Mucosa of gallbladder (tissue), 1 donor: ENCODE results near the gene MOK. TPM values are rescaled to one million over a fixed set of nuclear protein-coding genes. Genes with fewer than 3 reads are reported as not detected.
"Not testable (repeated sequence)": the region's sequence is repeated elsewhere in the genome, so short reads cannot be mapped to it uniquely, and the experiment has no call there.

ENCODE experiments used
- DNase-seq: peaks from one replicate; pipeline ENCODE4 v3.0.0-alpha.2; 2020; ENCODE audit warnings: low spot score
- total RNA-seq: library from RNA; stranded (reverse); gene quantifications from one replicate; pipeline ENCODE4 v1.2.1, GENCODE V29; 2021
- donor health status: DM: no; HTN: no; CAD: no.

The MOK gene
- total RNA-seq: 20.5 TPM

GRCh38 chr14:102304611-102305506 lies at the start of gene MOK:
TSS of gene MOK (minus strand) at chr14:102305164. CDS start at chr14:102304968, 196 bp downstream.
- DNase-seq: peak; percentile 97

DNA sequence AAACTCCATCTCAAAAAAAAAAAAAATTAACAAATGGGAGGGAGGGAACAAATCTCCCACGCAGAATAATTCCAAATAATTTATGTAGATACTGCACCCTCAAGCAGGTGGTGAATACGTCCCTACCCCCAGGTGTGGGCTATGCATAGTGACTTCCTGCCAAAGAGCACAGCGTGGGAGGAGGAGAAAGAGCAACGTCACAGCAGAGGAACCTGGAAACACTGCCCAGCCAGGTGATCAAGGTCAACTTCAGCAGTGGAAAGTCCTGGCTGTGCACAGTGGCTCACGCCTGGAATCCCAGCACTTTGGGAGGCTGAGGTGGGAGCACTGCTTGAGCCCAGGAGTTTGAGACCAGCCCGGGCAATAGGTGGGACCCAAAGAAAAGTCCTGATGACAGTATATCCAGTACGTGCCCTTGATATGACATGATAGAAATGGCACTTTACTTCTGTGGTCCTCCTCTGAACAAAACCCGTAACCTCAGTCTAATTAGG lies 48.2 kb upstream of the MOK start:
- no peak for DNase-seq

DNA sequence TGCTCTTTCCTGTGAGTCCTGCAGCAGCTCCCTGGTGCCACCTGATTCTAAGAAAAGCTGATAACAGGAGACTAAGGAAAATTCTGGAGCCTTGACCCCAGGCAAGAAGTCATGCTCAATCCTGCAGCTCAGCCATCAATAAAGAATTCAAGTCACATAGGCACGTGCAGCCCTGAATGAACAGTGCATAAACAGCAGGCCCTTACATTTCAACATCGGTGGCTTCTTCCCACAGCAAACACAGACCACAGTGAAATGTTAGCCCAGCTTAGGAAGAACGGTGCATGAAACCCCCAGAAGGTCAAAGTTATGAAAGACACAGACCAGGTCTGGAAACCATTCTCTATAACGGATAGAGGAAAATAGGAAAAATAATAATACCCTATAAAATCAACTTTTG lies 47.2 kb upstream of the MOK start:
- DNase-seq: no peak

DNA sequence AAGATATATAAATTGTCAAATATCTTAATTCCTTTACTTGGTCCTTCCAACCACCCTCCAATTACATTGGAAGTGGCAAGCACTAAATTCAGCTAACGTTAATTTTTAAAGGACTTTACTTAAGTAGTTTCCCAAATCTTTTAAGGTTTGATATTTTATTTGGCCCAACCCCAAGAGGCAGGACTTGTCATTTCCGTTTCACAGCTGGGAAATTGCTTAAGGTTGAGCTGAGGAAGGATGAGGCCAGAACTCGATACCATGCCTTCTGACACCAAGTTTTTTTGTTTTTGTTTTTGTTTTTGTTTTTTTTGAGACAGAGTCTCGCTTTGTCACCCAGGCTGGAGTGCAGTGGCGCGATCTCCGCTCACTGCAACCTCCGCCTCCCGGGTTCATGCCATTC lies 46.6 kb upstream of the MOK start:
- DNase-seq: not testable (repeated sequence)

GRCh38 chr14:102351023-102351422 lies 46.1 kb upstream of the MOK start:
- peak; percentile 18 for DNase-seq

DNA sequence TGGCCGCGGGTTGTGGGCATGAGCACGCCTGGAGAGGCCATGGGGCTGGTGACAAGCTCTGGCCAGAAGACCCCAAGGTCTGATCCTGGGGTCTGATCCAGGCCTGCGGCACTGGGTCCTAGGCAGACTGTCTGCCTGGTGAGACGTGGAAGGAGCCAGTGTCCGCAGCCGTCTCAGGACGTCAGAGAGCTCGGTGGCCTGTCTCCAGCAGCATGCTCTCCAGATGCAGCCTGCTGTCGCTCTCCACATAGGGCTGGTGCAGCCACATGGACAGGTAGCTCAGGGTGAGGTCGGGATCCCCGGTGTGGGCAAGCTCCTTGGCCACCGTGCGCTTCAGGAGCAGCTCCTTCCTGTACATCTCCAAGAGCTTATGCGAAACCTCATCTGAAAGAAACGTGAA lies 43.4 kb upstream of the MOK start:
- no peak for DNase-seq

GRCh38 chr14:102346645-102347044 lies 41.7 kb upstream of the MOK start:
- no peak for DNase-seq

DNA sequence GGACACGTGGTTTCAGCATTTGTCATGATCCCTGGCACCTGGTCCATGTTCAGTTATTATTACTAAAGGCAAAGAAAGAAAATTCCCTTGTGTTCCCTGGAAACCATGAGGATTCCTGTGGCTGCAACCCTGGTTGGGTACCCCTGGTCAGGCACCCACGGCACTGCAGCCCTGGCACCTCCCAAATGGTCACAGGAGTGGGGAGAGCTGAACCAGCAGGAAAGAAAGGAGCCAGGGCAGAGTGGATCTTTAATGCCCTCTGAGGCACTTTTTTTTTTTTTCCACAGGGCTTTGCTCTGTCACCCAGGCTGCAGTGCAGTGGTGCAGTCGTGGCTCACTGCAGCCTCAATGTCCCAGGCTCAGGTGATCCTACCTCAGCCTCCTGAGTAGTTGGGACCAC lies 40.3 kb upstream of the MOK start:
- no peak for DNase-seq

DNA sequence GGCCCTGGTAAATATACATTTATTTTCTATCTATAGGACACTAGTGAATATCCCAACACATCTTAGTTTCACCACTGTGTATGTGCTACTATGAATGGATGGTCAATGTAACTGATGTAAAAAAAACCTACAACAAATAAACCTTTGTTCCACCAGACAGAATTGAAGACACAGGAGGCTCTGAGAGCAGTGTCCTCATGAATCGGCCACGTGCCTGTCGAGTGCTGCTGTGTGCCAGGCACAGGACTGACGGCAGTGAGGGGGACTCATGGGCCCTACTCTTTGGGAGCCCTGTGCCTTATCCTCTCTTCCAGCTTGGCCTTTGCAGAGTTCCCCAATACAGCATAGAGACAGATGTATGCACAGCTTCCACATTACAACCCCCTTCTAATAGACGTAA lies 39.5 kb upstream of the MOK start:
- no peak for DNase-seq

GRCh38 chr14:102344084-102344483 lies 39.1 kb upstream of the MOK start:
- DNase-seq: no peak

DNA sequence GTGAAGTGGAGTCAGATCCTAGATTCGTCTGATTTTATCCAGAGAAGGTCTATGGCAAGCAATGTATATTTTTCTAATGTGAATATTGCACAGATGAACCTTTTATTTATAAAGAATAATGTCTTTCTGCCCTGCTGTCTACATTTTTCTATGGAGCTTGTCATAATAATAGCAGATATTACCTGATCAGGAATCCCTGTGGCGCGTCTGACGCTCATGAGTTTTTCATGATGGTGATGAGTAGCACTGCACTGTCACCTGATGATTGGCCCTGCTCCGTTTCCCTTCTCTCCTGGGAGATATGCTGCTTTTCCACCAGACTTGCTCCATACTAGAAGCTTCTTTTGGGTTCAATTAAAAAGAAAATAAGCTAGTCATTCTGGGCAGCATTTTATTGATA lies 37.3 kb upstream of the MOK start:
- DNase-seq: no peak

DNA sequence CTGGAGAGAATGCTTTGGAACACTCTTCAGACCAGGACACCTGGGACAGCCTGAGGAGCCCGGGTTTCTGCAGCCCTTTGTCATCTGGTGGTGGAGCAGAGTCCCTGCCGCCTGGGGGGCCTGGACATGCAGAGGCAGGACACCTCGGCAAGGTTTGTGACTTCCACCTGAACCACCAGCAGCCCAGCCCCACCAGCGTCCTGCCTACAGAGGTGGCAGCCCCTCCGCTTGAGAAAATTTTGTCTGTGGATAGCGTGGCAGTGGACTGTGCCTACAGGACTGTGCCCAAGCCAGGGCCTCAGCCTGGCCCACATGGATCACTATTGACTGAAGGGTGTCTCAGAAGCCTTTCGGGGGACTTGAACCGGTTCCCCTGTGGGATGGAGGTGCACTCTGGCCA lies 36.6 kb upstream of the MOK start:
- DNase-seq: no peak

DNA sequence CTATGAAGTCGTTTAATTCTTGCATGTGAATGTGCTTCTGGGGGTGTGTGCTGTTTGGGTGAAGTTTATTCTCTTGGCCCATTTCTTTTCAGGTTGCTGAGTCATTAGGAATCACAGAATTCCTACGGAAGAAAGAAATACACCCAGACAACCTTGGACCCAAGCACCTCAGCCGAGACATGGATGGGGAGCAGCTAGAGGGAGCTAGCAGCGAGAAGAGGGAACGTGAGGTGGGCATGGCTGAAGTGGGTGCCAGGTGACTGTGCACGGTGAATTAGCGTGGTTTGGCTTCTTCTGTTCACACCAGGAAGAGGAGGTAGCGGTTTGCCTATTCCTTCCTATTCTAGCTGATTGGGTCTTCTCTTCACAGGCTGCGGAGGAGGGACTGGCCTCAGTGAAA lies 33.8 kb upstream of the MOK start:
- no peak for DNase-seq

DNA sequence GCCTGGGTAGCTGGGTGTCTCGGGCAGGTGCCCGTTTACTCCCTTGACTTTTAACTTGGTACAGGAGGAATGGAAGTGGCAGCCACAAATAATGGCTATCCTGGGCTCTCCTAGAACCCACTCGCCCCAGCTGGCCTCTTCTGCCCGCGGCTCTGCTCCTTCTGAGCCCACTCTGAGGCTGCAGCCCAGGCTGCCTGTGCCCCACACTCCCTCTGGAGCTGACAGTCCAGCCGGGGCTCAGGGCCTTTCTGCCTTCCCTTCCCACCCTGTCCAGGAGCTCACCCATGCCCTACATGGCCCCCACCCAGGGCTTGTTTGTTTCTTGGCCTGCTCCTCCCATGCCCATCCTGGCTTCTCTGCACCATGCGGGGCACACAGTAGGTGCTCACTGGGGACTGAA lies 30.2 kb upstream of the MOK start:
- DNase-seq: no peak

DNA sequence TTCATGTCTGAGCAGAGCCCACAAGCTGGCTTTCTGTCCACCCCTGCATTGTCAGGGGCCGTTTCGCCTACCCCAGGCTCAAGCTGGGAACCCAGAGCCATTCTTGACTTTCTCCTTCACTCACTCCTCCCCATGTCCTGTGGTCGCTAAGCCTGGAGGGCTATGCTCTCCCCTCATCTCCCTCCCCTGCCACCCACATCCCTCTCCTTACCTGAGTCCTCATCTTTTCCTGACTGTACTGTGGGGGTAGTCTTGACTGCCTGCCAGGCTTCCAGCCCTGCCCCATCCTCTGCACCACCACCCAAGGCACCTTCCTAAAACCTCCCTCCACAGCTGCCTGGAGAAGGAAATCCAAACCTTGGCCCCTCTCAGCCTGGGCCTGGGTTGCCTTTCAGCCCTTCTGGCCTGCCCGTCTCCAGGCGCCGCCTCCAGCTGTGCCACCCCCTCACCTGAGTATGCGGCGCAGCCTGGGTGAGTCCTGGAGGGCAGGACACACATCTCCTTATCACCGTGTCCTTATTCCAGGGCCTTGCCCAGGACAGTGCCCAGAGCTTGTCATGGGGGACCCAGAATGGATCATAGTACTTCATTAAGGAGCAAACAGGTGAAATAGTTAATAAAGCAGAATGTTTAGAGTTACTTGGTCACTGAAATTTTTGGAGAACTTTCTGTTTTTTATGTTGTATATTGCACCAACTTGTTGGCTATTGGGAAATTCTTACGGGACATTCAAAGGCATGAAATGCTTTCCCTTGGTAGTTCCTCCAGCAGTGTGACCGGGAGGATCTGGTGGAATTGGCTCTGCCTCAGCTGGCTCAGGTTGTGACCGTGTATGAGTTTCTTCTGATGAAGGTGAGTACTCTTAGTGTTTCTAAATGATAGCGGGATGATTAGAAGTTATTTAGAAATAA lies 29.1 kb upstream of the MOK start:
- no peak for DNase-seq

GRCh38 chr14:102333390-102333789 lies 28.4 kb upstream of the MOK start:
- DNase-seq: no peak

- no peak for DNase-seq
Observed at GRCh38 chr14:102330806-102331205, 25.8 kb upstream of the MOK start.

- not testable (repeated sequence) for DNase-seq
Observed at GRCh38 chr14:102329381-102329780, 24.4 kb upstream of the MOK start.

DNA sequence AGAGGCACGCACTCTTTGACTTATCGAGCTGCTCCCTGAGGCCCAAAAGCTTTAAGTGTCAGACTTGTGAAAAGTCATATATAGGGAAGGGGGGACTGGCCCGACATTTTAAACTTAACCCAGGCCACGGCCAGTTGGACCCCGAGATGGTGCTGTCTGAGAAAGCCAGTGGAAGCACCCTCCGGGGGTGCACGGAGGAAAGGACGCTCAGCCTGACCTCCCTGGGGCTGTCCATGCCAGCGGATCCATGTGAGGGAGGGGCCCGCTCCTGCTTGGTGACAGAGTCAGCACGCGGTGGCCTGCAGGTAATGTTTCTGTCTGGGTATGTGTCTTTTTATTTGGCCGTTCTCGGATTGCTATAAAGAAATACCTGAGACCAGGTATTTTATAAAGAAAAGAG lies 21.6 kb upstream of the MOK start:
- DNase-seq: no peak

DNA sequence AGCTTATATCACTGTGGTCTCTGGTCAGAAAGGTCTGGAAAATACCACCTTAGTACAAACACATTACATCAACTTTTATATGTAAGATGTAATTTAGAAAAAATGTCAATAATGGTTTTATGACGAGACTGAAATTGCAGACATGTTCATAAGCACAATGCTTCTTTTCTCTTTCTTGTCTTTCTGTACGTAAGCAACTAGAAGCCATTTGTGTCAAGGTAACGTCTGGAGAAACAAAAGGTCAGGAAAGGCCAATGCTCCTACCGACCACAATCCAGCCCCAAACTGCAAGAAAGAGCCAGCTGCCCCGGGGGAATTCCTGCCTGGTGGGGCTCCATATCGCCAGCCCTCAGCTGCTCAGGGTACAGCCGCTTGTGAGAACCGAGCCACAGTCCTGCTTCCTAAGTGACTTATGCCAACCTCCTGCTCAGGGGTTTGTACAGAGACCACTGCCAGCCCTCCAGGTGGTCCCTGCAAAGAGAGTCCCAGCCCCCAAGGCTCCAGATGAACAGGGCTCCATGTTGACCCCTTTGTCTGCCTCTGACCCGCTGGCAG lies 20.9 kb upstream of the MOK start:
- DNase-seq: no peak

DNA sequence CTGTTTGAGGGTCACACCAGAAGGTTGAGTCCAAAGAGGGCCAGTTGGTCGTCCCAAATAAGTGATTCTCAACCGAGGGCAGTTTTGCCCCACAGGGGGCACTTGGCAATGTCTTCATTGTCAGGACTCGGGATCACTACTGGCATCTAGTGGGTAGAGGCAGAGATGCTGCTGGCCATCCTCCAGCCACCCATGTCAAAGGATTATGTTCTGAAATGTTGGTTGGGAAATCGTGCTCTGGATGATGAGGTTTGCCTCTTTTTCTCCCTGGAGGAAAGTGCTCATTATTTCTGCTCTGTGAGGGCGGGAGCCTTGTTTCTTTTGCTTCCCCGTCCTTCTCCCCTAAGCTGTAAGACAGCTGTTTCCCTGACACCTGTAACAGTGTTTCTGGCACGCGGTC lies 18.1 kb upstream of the MOK start:
- DNase-seq: peak; percentile 65
